Neural cell (in vitro differentiated cells): Measurements from ENCODE around the gene CNST. TPM values are rescaled to one million over a fixed set of nuclear protein-coding genes. Genes with fewer than 3 reads are reported as not detected.

Source experiments
- H2AFZ ChIP-seq: fragments of 200-600, 300-800 bp; sonication (generic), shearing (Covaris generic); 2 replicates; pipeline ENCODE4 v1.6.0; 2014; ENCODE audit warnings: low read depth, mild to moderate bottlenecking, antibody characterized with exemption, low read length, moderate library complexity
- H3F3A ChIP-seq: fragments of 200-600 bp; shearing (Covaris generic); 2 replicates; pipeline ENCODE4 v1.6.1; 2016; ENCODE audit warnings: mild to moderate bottlenecking, moderate library complexity, mixed read lengths, antibody characterized with exemption, low read length; ENCODE audit not compliant: insufficient read depth, poor library complexity, severe bottlenecking
- H3K27ac ChIP-seq: fragments of 200-600, 300-800 bp; sonication (generic), shearing (Covaris generic); 2 replicates; pipeline ENCODE4 v1.5.1; 2014; ENCODE audit warnings: mild to moderate bottlenecking, low read length, moderate library complexity
- H3K27me3 ChIP-seq: fragments of 300-800, 200-600 bp; sonication (generic), shearing (Covaris generic); 2 replicates; pipeline ENCODE4 v1.6.0; 2014; ENCODE audit warnings: mild to moderate bottlenecking, low read depth, low read length, moderate library complexity; ENCODE audit not compliant: insufficient read depth
- H3K36me3 ChIP-seq: fragments of 300-800, 200-600 bp; sonication (generic), shearing (Covaris generic); 2 replicates; pipeline ENCODE4 v1.5.1; 2014; ENCODE audit warnings: mild to moderate bottlenecking, antibody characterized with exemption, low read length, moderate library complexity; ENCODE audit not compliant: insufficient read depth
- H3K4me2 ChIP-seq: fragments of 300-800, 200-600 bp; sonication (generic), shearing (Covaris generic); 2 replicates; pipeline ENCODE4 v1.6.0; 2014; ENCODE audit warnings: mild to moderate bottlenecking, low read length
- H3K4me3 ChIP-seq: fragments of 300-800, 200-600 bp; sonication (generic), shearing (Covaris generic); 2 replicates; pipeline ENCODE4 v1.5.1; 2014; ENCODE audit warnings: mild to moderate bottlenecking, low read length, moderate library complexity
- H3K79me2 ChIP-seq: fragments of 200-600 bp; shearing (Covaris generic); replicated peaks from 2 replicates; pipeline ENCODE4 v1.6.0; 2014; ENCODE audit warnings: mild to moderate bottlenecking, low read length, moderate library complexity; ENCODE audit not compliant: insufficient read depth
- H3K9ac ChIP-seq: fragments of 300-800, 200-600 bp; sonication (generic), shearing (Covaris generic); 2 replicates; pipeline ENCODE4 v1.6.1; 2016; ENCODE audit warnings: mild to moderate bottlenecking, low read length, mixed read lengths
- H3K9me2 ChIP-seq: fragments of 200-600 bp; shearing (Covaris generic); 2 replicates; pipeline ENCODE4 v1.6.1; 2016; ENCODE audit warnings: mild to moderate bottlenecking, low read length, mixed read lengths; ENCODE audit not compliant: insufficient read depth
- H3K9me3 ChIP-seq: fragments of 200-600, 300-800 bp; sonication (generic), shearing (Covaris generic); 2 replicates; pipeline ENCODE4 v1.6.1; 2016; ENCODE audit warnings: mild to moderate bottlenecking, mixed run types, low read length, moderate library complexity, mixed read lengths
- H4K20me1 ChIP-seq: fragments of 200-600 bp; shearing (Covaris generic); 2 replicates; pipeline ENCODE4 v1.6.1; 2016; ENCODE audit warnings: mild to moderate bottlenecking, mixed run types; ENCODE audit not compliant: insufficient read depth
- EP300 ChIP-seq: fragments of 450-650 bp; conservative IDR thresholded peaks from 2 replicates; pipeline ENCODE4 v1.6.1; 2014; ENCODE audit warnings: antibody characterized with exemption, mild to moderate bottlenecking, moderate library complexity; ENCODE audit not compliant: poor library complexity, severe bottlenecking
- EZH2 ChIP-seq: fragments of 200-600, 300-800 bp; shearing (Covaris generic), sonication (generic); IDR thresholded peaks from 2 replicates; pipeline ENCODE4 v1.6.1; 2014; ENCODE audit warnings: antibody characterized with exemption, low read length, borderline replicate concordance, mild to moderate bottlenecking; ENCODE audit not compliant: insufficient read depth, poor library complexity, severe bottlenecking
- MXI1 ChIP-seq: fragments of 450-650 bp; conservative IDR thresholded peaks from 2 replicates; pipeline ENCODE4 v1.6.1; 2014; ENCODE audit warnings: antibody characterized with exemption, mild to moderate bottlenecking; ENCODE audit not compliant: poor library complexity, severe bottlenecking
- POLR2AphosphoS5 ChIP-seq: IDR thresholded peaks from 2 replicates; pipeline ENCODE4 v1.6.1; 2012
- RAD21 ChIP-seq: fragments of 450-650 bp; conservative IDR thresholded peaks from 2 replicates; pipeline ENCODE4 v1.6.1; 2014; ENCODE audit warnings: antibody characterized with exemption, mild to moderate bottlenecking, moderate library complexity
- REST ChIP-seq: IDR thresholded peaks from 2 replicates; pipeline ENCODE4 v1.6.1; 2012; ENCODE audit warnings: borderline replicate concordance
- SMC3 ChIP-seq: fragments of 450-650 bp; conservative IDR thresholded peaks from 2 replicates; pipeline ENCODE4 v1.6.1; 2014; ENCODE audit warnings: antibody characterized with exemption, mild to moderate bottlenecking, moderate library complexity; ENCODE audit not compliant: poor library complexity
- TAF1 ChIP-seq: IDR thresholded peaks from 2 replicates; pipeline ENCODE4 v1.6.1; 2012; ENCODE audit warnings: low read depth
- polyA plus RNA-seq: library from polyadenylated mRNA; depleted of rRNA; stranded (reverse); fragments of >200 nt; gene quantifications from 2 replicates; pipeline ENCODE4 v1.2.3, GENCODE V29; 2014
- TF ChIP-seq, protein P1 (sequence below): fragments of 450-650 bp; IDR thresholded peaks from 2 replicates; pipeline ENCODE4 v1.5.1; 2014; ENCODE audit warnings: antibody characterized with exemption, mild to moderate bottlenecking, moderate library complexity; ENCODE audit not compliant: poor library complexity, severe bottlenecking

Gene CNST
- polyA plus RNA-seq, 1 donor from 2014 or later, result 26.3 TPM

DNA sequence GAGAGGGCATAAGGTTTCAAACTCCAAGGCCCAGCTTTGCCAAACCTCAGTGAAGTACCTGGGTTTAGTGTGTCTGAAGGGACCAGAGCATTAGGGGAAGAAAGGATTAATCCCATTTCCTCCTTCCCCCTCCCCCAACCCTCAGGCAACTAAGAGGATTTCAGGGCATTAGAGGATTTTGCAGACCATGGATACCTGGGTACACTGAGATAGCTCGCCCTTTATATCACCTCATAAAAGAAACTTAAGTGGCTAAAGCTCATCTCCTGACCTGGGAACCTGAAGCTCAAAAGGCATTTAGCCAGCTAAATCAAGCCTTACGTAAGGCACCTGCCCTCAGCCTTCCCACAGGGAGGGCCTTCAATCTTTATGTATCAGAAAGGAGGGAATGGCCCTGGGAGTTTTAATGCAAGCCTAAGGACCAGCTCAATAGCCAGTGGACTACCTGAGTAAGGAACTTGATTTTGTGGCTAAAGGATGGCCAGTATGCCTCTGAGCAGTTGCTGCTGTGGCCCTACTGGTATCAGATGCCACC is 32.8 kb upstream of the CNST start:
- Histone ChIP-seq H3K36me3 (no peaks in the 10 kb centered on the region), H3K27me3 (no peaks in the 10 kb centered on the region), H3K9me3 (no peaks in the 10 kb centered on the region), H3K4me2 (no peak overlapping the region), H3K4me3 (no peak overlapping the region), H2AFZ (no peak overlapping the region), H3K27ac (no peak overlapping the region), H3K9ac (no peak overlapping the region), H4K20me1 (no peaks in the 10 kb centered on the region), H3K9me2 (no peaks in the 10 kb centered on the region), H3F3A (no peaks in the 10 kb centered on the region), H3K79me2 (no peaks in the 10 kb centered on the region)
- TF ChIP-seq RAD21 (no peak), EP300 (no peak), EZH2 (no peak), MXI1 (no peak), POLR2AphosphoS5 (no peak), REST (no peak), SMC3 (no peak)
- TF ChIP-seq, protein P1, sequence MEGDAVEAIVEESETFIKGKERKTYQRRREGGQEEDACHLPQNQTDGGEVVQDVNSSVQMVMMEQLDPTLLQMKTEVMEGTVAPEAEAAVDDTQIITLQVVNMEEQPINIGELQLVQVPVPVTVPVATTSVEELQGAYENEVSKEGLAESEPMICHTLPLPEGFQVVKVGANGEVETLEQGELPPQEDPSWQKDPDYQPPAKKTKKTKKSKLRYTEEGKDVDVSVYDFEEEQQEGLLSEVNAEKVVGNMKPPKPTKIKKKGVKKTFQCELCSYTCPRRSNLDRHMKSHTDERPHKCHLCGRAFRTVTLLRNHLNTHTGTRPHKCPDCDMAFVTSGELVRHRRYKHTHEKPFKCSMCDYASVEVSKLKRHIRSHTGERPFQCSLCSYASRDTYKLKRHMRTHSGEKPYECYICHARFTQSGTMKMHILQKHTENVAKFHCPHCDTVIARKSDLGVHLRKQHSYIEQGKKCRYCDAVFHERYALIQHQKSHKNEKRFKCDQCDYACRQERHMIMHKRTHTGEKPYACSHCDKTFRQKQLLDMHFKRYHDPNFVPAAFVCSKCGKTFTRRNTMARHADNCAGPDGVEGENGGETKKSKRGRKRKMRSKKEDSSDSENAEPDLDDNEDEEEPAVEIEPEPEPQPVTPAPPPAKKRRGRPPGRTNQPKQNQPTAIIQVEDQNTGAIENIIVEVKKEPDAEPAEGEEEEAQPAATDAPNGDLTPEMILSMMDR, result no peak

DNA sequence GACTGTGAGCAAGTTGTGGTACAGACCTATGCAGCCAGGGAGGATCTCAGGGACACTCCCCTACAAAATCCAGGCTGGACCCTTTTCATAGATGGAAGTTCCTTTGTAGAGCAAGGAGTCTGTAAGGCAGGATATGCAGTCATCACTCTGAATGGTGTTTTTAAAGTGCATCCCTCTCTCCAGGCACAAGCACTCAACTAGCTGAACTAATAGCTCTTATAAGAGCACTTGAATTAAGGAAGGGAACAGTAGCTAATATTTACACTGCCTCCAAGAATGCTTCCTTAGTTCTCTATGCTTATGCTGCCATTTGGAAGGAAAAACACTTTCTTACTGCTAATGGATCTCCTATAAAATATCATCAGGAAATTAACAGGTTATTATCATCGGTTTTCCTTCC is 32.1 kb upstream of the CNST start:
- no peaks in the 10 kb centered on the region for H3F3A ChIP-seq
- H3K79me2 ChIP-seq, result no peaks in the 10 kb centered on the region
- H3K4me2 ChIP-seq, result no peak overlapping the region
- no peaks in the 10 kb centered on the region for H3K27me3 ChIP-seq
- no peak overlapping the region for H3K27ac ChIP-seq
- H4K20me1 ChIP-seq, result no peaks in the 10 kb centered on the region
- H3K9me3 ChIP-seq, result no peaks in the 10 kb centered on the region
- no peak overlapping the region for H2AFZ ChIP-seq
- H3K4me3 ChIP-seq, result no peak overlapping the region
- TF ChIP-seq EP300 (no peak), TAF1 (no peak), RAD21 (no peak), POLR2AphosphoS5 (no peak), SMC3 (no peak), MXI1 (no peak), EZH2 (no peak)
- TF ChIP-seq, protein P1, result no peak
- H3K9me2 ChIP-seq, result no peaks in the 10 kb centered on the region
- no peak overlapping the region for H3K9ac ChIP-seq
- no peaks in the 10 kb centered on the region for H3K36me3 ChIP-seq
